A549 (cell line): ENCODE data around the gene PRKCZ. TPM values are rescaled to one million over a fixed set of nuclear protein-coding genes. Genes with fewer than 3 reads are reported as not detected.

ENCODE experiments used
- ATAC-seq, 2 experiments: fragments of 200-7000 bp in 1 of 2; fragments of >200 bp in 1 of 2; cut with Nextera tagmentation in 1 of 2; cut with Tn5 transposase in 1 of 2; 3 replicates each; pipeline versions ENCODE4 v1.8.0 to v1.9.1; 2018 to 2020; ENCODE audit warnings: mild to moderate bottlenecking in 1 of 2, moderate library complexity in 1 of 2
- CTCF ChIA-PET: fragments of 300-600 bp; sonication (Branson Sonifier 250); formaldehyde crosslinking; extraction: SDS; loops from one replicate; lab custom pipeline; 2021; ENCODE audit warnings: antibody characterized with exemption, inconsistent platforms; lab: Yijun Ruan, JAX
- POLR2A ChIA-PET: fragments of 350-600 bp; formaldehyde crosslinking; extraction: SDS; loops from one replicate; lab custom pipeline; 2021; ENCODE audit warnings: antibody characterized with exemption, inconsistent platforms; lab: Yijun Ruan, JAX
- DNase-seq, 2 experiments: peaks; one replicate each; pipeline versions ENCODE4 v3.0.0 to v3.0.0-alpha.2; 2011 to 2016; ENCODE audit warnings: low read depth in 1 of 2, low spot score in 1 of 2
- FAIRE-seq: peaks from 2 replicates; lab custom pipeline; 2011; peaks lifted over from hg19 to GRCh38; lab: Jason Lieb, UNC
- H3K27ac ChIP-seq, 2 experiments: fragments of >200 bp; sonication (Bioruptor Twin); formaldehyde crosslinking; 3 replicates each; pipeline ENCODE4 v1.5.1; 2016 to 2017
- H3K4me1 ChIP-seq: fragments of >200 bp; sonication (Bioruptor Twin); formaldehyde crosslinking; 3 replicates; pipeline ENCODE4 v1.6.1; 2016
- H3K4me2 ChIP-seq: fragments of >200 bp; sonication (Bioruptor Twin); formaldehyde crosslinking; 3 replicates; pipeline ENCODE4 v1.6.1; 2016
- H3K4me3 ChIP-seq: fragments of >200 bp; sonication (Bioruptor Twin); formaldehyde crosslinking; 3 replicates; pipeline ENCODE4 v1.5.1; 2016
- H3K9me3 ChIP-seq: fragments of >200 bp; sonication (Bioruptor Twin); formaldehyde crosslinking; 3 replicates; pipeline ENCODE4 v1.6.1; 2016
- BHLHE40 ChIP-seq: IDR thresholded peaks from 2 replicates; pipeline ENCODE4 v1.6.1; 2012; ENCODE audit warnings: low read depth, low read length, inconsistent platforms
- CBX2 ChIP-seq: fragments of 200-600 bp; sonication (generic); IDR thresholded peaks from 2 replicates; pipeline ENCODE4 v1.6.1; 2016; ENCODE audit warnings: low read depth, mild to moderate bottlenecking, borderline replicate concordance
- CEBPB ChIP-seq, 2 experiments: fragments of >200 bp in 1 of 2; sonication (Bioruptor Twin) in 1 of 2; formaldehyde crosslinking in 1 of 2; IDR thresholded peaks; 2 replicates each; pipeline ENCODE4 v1.6.1; 2012 to 2016
- CHD2 ChIP-seq: fragments of 150-350 bp; IDR thresholded peaks from 2 replicates; pipeline ENCODE4 v1.6.1; 2014; ENCODE audit warnings: low read length; ENCODE audit not compliant: partially characterized antibody
- E2F6 ChIP-seq: IDR thresholded peaks from 2 replicates; pipeline ENCODE4 v1.6.1; 2012; ENCODE audit warnings: low read depth, borderline replicate concordance
- ESRRA ChIP-seq: fragments of 150-350 bp; IDR thresholded peaks from 2 replicates; pipeline ENCODE4 v1.6.1; 2014; ENCODE audit warnings: mild to moderate bottlenecking, low read length, borderline replicate concordance
- FOXS1 ChIP-seq: fragments of 250-450 bp; sonication (Bioruptor Pico); IDR thresholded peaks from 2 replicates; pipeline ENCODE4 v1.5.0; 2020; ENCODE audit warnings: mild to moderate bottlenecking, moderate library complexity
- HDAC2 ChIP-seq: fragments of 200-600 bp; sonication (generic); IDR thresholded peaks from 2 replicates; pipeline ENCODE4 v1.6.1; 2016
- HMGXB4 ChIP-seq: fragments of 250-450 bp; sonication (Bioruptor Pico); IDR thresholded peaks from 2 replicates; pipeline ENCODE4 v1.5.0; 2021; ENCODE audit warnings: mild to moderate bottlenecking, moderate library complexity, borderline replicate concordance
- HOXA7 ChIP-seq: fragments of 250-450 bp; sonication (Bioruptor Pico); IDR thresholded peaks from 2 replicates; pipeline ENCODE4 v1.5.0; 2020; ENCODE audit warnings: mild to moderate bottlenecking, moderate library complexity
- KDM5A ChIP-seq: fragments of 200-600 bp; sonication (generic); IDR thresholded peaks from 2 replicates; pipeline ENCODE4 v1.6.1; 2016; ENCODE audit warnings: antibody characterized with exemption, mild to moderate bottlenecking
- MAX ChIP-seq: IDR thresholded peaks from 2 replicates; pipeline ENCODE4 v1.6.1; 2012
- NPAS2 ChIP-seq: fragments of 250-450 bp; sonication (Bioruptor Pico); IDR thresholded peaks from 2 replicates; pipeline ENCODE4 v1.8.0; 2022; ENCODE audit warnings: mild to moderate bottlenecking, moderate library complexity, borderline replicate concordance
- NR3C1 ChIP-seq: fragments of >200 bp; sonication (Bioruptor Twin); formaldehyde crosslinking; IDR thresholded peaks from 3 replicates; pipeline ENCODE4 v1.6.1; 2017
- PHF8 ChIP-seq: fragments of 200-600 bp; sonication (generic); IDR thresholded peaks from 2 replicates; pipeline ENCODE4 v1.6.1; 2016; ENCODE audit warnings: low read depth, mild to moderate bottlenecking, antibody characterized with exemption, moderate library complexity, borderline replicate concordance
- RAD21 ChIP-seq, 2 experiments: fragments of >200 bp in 1 of 2; sonication (Bioruptor Twin) in 1 of 2; formaldehyde crosslinking in 1 of 2; IDR thresholded peaks in 1 of 2; conservative IDR thresholded peaks in 1 of 2; 2 replicates in 1 of 2; 3 replicates in 1 of 2; pipeline ENCODE4 v1.6.1; 2012 to 2018; ENCODE audit warnings: inconsistent platforms in 1 of 2
- REST ChIP-seq: fragments of 200-600 bp; sonication (generic); IDR thresholded peaks from 2 replicates; pipeline ENCODE4 v1.6.1; 2016; ENCODE audit warnings: antibody characterized with exemption, mild to moderate bottlenecking, moderate library complexity
- SREBF2 ChIP-seq: fragments of 450-650 bp; IDR thresholded peaks from 2 replicates; pipeline ENCODE4 v1.6.1; 2014; ENCODE audit warnings: mild to moderate bottlenecking, moderate library complexity
- TP53 ChIP-seq: fragments of 250-450 bp; sonication (Bioruptor Pico); IDR thresholded peaks from 2 replicates; pipeline ENCODE4 v1.5.0; 2021; ENCODE audit warnings: mild to moderate bottlenecking, moderate library complexity
- ZNF302 ChIP-seq: fragments of 250-450 bp; sonication (Bioruptor Pico); IDR thresholded peaks from 2 replicates; pipeline ENCODE4 v1.9.0; 2021; ENCODE audit warnings: inconsistent platforms, mild to moderate bottlenecking, moderate library complexity
- ZSCAN20 ChIP-seq: fragments of 250-450 bp; sonication (Bioruptor Pico); IDR thresholded peaks from 2 replicates; pipeline ENCODE4 v1.8.0; 2022; ENCODE audit warnings: mild to moderate bottlenecking, moderate library complexity
- WGBS: methylation state at CpG from one replicate; pipeline ENCODE4 v1.1.6; 2017; ENCODE audit errors: missing lambda C conversion rate; 5-methylcytosine and 5-hydroxymethylcytosine counted together
- polyA plus RNA-seq, 4 experiments: library from polyadenylated mRNA; depleted of rRNA in 3 of 4; stranded (reverse); fragments of >200 nt; fragmentation: RNase III in 1 of 4; extraction: RNeasy Plus Mini Kit Qiagen cat#74134 plus additional on column Dnase treatment in 1 of 4; gene quantifications; 2 replicates in 3 of 4; 3 replicates in 1 of 4; pipeline ENCODE4 v1.2.3, GENCODE V29; 2011 to 2017

The PRKCZ gene
- polyA plus RNA-seq, 2 of the 4 experiments (the other 2 are of a cell fraction): 9.5 to 9.8 TPM

- POLR2A ChIA-PET: no interaction called here
- FAIRE-seq (no peak), ATAC-seq (no peak), DNase-seq (no peak)
- no peak overlapping the region for H3K4me2 ChIP-seq
- WGBS: 50% methylated on average over 3 of the region's 14 CpGs
- TF ChIP-seq HDAC2 (no peak), KDM5A (no peak), CEBPB (IDR thresholded peaks at IDR 0.05) (no peak), BHLHE40 (no peak), REST (no peak), FOXS1 (CRISPR knock-in tag) (no peak), HOXA7 (CRISPR knock-in tag) (no peak)
- no peak overlapping the region for H3K27ac ChIP-seq
- no peaks in the 10 kb centered on the region for H3K4me1 ChIP-seq
- no peak overlapping the region for H3K4me3 ChIP-seq
- no peaks in the 10 kb centered on the region for H3K9me3 ChIP-seq
- CTCF ChIA-PET: interaction anchor here (0.7 to 3.8 kb wide), 3 partner anchors 10 to 73 kb away, joined by 3 to 20 read pairs (median 13); no protein-coding TSS in a partner anchor
Measured at GRCh38 chr1:2032737-2033136, 17.5 kb upstream of the PRKCZ start.

- ChIA-PET POLR2A (no interaction called here), CTCF (interaction anchor here (0.7 to 3.6 kb wide), 2 partner anchors 9 to 73 kb away, joined by 3 to 13 read pairs; no protein-coding TSS in a partner anchor)
- ATAC-seq: no peak
- H3K4me3 ChIP-seq: no peak overlapping the region
- 57% methylated on average over 2 of the region's 13 CpGs for WGBS
- no peak for DNase-seq
- H3K4me2 ChIP-seq: no peak overlapping the region
- no peak for TF ChIP-seq PHF8
- no peak for TF ChIP-seq CHD2
- TF ChIP-seq NR3C1: no peak
- TF ChIP-seq E2F6: no peak
- H3K9me3 ChIP-seq: no peaks in the 10 kb centered on the region
- FAIRE-seq: no peak
- H3K4me1 ChIP-seq: no peaks in the 10 kb centered on the region
- H3K27ac ChIP-seq: no peak overlapping the region
Measured at GRCh38 chr1:2033165-2033564, 17.0 kb upstream of the PRKCZ start.

GRCh38 chr1:2036287-2036686, 13.9 kb upstream of the PRKCZ start:
- ATAC-seq: no peak
- no peak overlapping the region for H3K4me2 ChIP-seq
- POLR2A ChIA-PET: no interaction called here
- no peak overlapping the region for H3K27ac ChIP-seq
- CTCF ChIA-PET: interaction anchor here (0.8 to 1.2 kb wide), 2 partner anchors 11 to 12 kb away, joined by 3 to 5 read pairs; no protein-coding TSS in a partner anchor
- no peaks in the 10 kb centered on the region for H3K4me1 ChIP-seq
- H3K9me3 ChIP-seq: no peaks in the 10 kb centered on the region
- FAIRE-seq: no peak
- WGBS: 53% methylated on average over 9 of the region's 15 CpGs
- H3K4me3 ChIP-seq: no peak overlapping the region
- TF ChIP-seq SREBF2 (no peak), FOXS1 (CRISPR knock-in tag) (no peak), ZSCAN20 (CRISPR knock-in tag) (no peak), CEBPB (IDR thresholded peaks at IDR 0.05) (no peak), TP53 (CRISPR knock-in tag) (no peak), ZNF302 (no peak), NPAS2 (CRISPR knock-in tag) (no peak), HMGXB4 (CRISPR knock-in tag) (no peak), RAD21 (conservative IDR thresholded peaks at IDR 0.05 in 1 of 2, IDR thresholded peaks at IDR 0.05 in 1 of 2) (no peak), MAX (no peak), CBX2 (no peak), ESRRA (no peak)
- no peak for DNase-seq
